Measurements from ENCODE around the gene IMPG2.

IMPG2 gene

DNA sequence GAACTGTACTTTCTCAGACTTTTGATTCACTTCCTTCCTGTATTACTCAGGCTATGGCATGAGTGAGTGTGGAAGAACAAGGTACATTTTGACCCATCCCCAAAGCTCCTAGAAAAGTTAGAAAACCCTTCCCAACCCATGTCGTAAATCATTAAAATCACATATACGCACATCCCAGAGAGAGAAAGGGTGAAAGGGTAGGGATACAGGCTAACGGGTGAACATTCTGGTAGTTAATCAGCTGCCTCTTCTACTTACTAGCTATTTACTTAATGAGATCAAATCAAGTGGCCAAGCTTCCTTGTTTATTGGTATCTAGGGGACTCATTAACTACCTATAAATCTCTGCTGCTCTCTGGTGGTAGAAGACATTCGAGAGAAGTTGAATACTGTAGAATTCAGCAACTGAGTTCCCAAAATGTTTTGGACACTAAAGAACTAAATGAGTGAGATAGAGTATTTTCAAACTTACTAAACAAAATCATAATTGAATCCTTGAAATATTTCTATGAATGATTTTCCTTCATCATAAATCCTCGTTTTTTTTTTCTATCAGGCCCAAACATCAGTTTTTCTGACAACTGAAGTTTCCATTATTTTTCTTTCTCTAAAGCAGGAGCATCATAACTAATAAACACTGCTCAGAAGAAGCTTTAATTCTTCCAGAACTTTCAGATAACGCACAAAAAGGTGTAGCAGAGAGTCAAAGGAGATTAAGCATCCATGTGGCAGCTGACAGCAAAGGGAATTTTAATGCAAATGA lies 124.2 kb downstream of the IMPG2 start:
- H3K27ac ChIP-seq, result no peak overlapping the region
- TF ChIP-seq, protein P1, sequence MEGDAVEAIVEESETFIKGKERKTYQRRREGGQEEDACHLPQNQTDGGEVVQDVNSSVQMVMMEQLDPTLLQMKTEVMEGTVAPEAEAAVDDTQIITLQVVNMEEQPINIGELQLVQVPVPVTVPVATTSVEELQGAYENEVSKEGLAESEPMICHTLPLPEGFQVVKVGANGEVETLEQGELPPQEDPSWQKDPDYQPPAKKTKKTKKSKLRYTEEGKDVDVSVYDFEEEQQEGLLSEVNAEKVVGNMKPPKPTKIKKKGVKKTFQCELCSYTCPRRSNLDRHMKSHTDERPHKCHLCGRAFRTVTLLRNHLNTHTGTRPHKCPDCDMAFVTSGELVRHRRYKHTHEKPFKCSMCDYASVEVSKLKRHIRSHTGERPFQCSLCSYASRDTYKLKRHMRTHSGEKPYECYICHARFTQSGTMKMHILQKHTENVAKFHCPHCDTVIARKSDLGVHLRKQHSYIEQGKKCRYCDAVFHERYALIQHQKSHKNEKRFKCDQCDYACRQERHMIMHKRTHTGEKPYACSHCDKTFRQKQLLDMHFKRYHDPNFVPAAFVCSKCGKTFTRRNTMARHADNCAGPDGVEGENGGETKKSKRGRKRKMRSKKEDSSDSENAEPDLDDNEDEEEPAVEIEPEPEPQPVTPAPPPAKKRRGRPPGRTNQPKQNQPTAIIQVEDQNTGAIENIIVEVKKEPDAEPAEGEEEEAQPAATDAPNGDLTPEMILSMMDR (conservative IDR thresholded peaks at IDR 0.05), result peak; percentile 76
- TF ChIP-seq ZFX (IDR thresholded peaks at IDR 0.05), result no peak

DNA sequence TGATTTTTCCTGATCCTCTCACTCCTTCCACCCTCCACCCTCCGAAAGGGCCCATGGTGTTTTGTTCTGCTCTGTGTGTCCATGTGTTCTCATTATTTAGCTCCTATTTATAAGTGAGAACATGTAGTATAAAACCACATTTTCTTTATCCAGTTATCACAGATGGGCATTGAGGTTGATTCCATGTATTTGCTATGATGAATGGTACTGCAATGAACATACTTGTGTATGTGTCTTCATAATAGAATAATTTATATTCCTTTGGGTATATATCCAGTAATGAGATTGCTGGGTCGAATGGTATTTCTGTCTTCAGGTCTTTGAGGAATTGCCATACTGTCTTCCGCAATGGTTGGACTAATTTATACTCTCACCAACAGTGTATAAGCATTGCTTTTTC lies 126.0 kb downstream of the IMPG2 start:
- TF ChIP-seq ZFX (IDR thresholded peaks at IDR 0.05), result no peak
- TF ChIP-seq, protein P1 (conservative IDR thresholded peaks at IDR 0.05), result no peak
- H3K27ac ChIP-seq, result no peak overlapping the region

DNA sequence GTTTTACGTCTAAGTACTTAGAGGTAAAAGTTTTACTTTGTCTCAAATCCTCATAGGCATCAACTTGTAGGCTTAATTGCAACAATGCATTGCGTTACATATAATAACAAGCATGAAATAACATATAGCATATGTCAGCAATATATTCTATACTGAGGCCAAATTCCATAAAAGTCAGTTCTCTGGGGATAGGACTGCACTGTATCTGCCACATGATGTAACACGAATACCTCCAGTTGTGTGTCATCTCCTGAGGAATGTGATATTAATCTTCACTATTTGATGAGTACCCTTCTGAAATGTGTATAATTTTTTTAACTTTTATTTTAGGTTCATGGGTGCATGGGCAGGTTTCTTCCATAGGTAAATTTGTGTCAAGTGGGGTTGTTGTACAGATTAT lies 126.4 kb downstream of the IMPG2 start:
- H3K27ac ChIP-seq, result no peak overlapping the region
- TF ChIP-seq ZFX (IDR thresholded peaks at IDR 0.05), result no peak

DNA sequence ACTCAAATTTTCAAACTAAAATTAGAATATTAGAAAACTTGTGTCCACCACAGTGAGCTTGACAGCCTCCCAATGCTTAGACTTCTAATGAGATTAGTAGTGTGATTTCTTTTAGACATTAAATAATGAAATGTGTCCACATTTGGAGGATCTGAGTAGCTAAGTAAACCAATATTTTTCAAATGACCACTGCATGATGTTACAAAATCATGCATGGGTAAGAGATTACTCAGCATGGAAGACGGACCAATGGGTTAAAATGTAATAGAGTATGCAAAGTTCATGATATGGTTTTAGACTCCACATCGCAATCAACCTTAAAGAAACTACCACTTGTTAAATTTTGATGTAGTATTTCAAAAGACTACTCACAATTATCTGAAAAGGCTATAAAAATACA lies 130.6 kb downstream of the IMPG2 start:
- no peak overlapping the region for H3K27ac ChIP-seq

DNA sequence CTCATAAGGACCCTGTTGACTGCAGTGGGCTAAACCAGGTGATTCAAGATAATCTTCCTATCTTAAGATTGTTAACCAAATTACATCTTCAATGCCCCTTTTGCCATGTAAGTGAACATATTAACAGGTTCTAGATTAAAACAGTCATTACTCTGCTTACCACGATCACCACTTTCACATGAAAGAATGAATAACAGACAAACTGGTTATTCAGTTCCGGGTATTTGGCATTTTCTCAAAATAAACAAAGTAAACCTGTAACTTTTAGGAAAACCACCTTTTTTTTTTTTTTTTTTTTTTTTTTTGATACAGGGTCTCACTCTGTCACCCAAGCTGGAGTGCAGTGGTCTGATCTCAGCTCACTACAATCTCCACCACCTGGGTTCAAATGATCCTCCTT lies 131.2 kb downstream of the IMPG2 start:
- no peak for TF ChIP-seq ZFX (IDR thresholded peaks at IDR 0.05)
- TF ChIP-seq, protein P1 (conservative IDR thresholded peaks at IDR 0.05), result no peak
- no peak overlapping the region for H3K27ac ChIP-seq

More for the DNA sequence above, 130.6 kb downstream of the IMPG2 start:
- no peak for TF ChIP-seq ZFX (IDR thresholded peaks at IDR 0.05)
- TF ChIP-seq, protein P1 (conservative IDR thresholded peaks at IDR 0.05), result no peak

DNA sequence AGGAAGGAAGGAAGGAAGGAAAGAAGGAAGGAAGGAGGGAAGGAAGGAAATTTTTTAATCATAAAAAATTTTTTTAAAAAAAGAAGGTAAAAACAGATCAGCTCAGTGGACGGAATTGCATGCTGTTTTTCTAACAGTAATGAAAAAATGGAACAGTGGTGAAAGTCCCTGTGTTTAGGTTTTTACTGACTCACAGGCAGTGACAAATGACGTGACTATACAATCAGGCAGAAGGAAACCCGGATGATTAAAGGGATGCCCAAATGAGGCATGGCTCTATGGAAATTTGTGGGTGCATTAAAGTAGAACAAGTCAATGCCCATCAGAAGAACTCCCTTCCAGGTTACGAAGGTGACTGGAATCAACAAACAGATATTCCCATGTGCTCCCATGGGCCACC lies 135.0 kb downstream of the IMPG2 start:
- TF ChIP-seq, protein P1 (conservative IDR thresholded peaks at IDR 0.05), result no peak
- no peak for TF ChIP-seq ZFX (IDR thresholded peaks at IDR 0.05)

DNA sequence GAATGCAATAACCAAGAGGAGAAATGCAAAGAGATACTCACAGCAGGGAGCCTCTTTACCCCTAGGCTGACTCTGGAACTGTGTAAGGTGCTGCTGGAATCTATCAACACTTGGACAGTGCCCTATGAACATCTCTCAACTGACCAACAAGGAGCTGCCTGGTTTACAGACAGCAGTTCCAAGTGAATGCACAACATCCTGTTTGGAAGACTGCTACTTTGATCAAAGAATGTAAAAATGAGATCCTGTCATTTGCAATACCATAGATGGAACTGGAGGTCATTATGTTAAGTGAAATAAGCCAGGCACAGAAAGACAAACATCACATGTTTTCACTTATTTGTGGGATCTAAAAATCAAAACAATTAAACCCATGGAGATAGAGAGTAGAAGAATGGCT lies 136.3 kb downstream of the IMPG2 start:
- no peak for TF ChIP-seq ZFX (IDR thresholded peaks at IDR 0.05)
- TF ChIP-seq, protein P1 (conservative IDR thresholded peaks at IDR 0.05), result no peak
- H3K27ac ChIP-seq, result no peak overlapping the region

More for the DNA sequence above, 135.0 kb downstream of the IMPG2 start:
- no peak overlapping the region for H3K27ac ChIP-seq

DNA sequence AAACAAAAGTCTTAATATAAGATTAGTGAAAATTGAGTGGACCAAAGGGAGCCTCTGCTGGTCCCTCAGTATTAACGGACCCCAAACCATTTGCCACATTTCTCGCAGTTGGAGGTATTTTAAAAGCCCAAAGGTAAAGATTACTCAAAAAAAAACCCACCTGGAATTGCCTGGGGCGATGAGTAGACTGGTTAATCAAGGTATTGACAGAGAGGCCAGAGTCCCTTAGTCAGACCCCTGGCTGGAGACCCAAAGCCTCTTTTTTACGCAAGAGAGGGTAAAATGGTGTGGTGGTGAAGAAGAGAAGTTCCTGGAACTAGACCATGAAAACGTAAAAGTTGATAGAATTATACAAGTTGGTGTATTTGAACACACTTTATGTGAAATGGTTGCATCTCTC lies 137.2 kb downstream of the IMPG2 start:
- no peak overlapping the region for H3K27ac ChIP-seq
- TF ChIP-seq, protein P1 (conservative IDR thresholded peaks at IDR 0.05), result no peak
- no peak for TF ChIP-seq ZFX (IDR thresholded peaks at IDR 0.05)
